HepG2 (cell line): Measurements from ENCODE around the gene CYB5D1. TPM values are rescaled to one million over a fixed set of nuclear protein-coding genes. Genes with fewer than 3 reads are reported as not detected.

ENCODE experiments used
- FOXJ3 ChIP-seq: sonication (generic); formaldehyde crosslinking; IDR thresholded peaks from 2 replicates; pipeline ENCODE4 v1.4.0; 2020; ENCODE audit warnings: missing genetic modification reagents, mild to moderate bottlenecking, borderline replicate concordance
- GLI4 ChIP-seq: sonication (generic); formaldehyde crosslinking; IDR thresholded peaks from 2 replicates; pipeline ENCODE4 v1.5.1; 2020; ENCODE audit warnings: missing genetic modification reagents, mild to moderate bottlenecking, moderate library complexity, borderline replicate concordance
- KLF12 ChIP-seq: sonication (generic); formaldehyde crosslinking; IDR thresholded peaks from 2 replicates; pipeline ENCODE4 v1.4.0; 2020; ENCODE audit warnings: missing genetic modification reagents, borderline replicate concordance
- KMT2A ChIP-seq: sonication (generic); formaldehyde crosslinking; IDR thresholded peaks from 2 replicates; pipeline ENCODE4 v1.4.0; 2020; ENCODE audit warnings: missing genetic modification reagents
- NCOR1 ChIP-seq: fragments of 200-600 bp; sonication (generic); IDR thresholded peaks from 2 replicates; pipeline ENCODE4 v1.7.0; 2017; ENCODE audit warnings: antibody characterized with exemption, low read length, borderline replicate concordance
- SIN3A ChIP-seq: IDR thresholded peaks from 2 replicates; pipeline ENCODE4 v1.6.1; 2011; ENCODE audit warnings: low read depth, mild to moderate bottlenecking, control low read depth, low read length, borderline replicate concordance
- SRY ChIP-seq: sonication (generic); formaldehyde crosslinking; IDR thresholded peaks from 2 replicates; pipeline ENCODE4 v1.8.0; 2022; ENCODE audit warnings: mild to moderate bottlenecking, missing genetic modification reagents
- STAG1 ChIP-seq: sonication (generic); formaldehyde crosslinking; IDR thresholded peaks from 2 replicates; pipeline ENCODE4 v1.4.0; 2020; ENCODE audit warnings: missing genetic modification reagents
- YY1 ChIP-seq: IDR thresholded peaks from 2 replicates; pipeline ENCODE4 v1.6.1; 2011; ENCODE audit warnings: low read length, low read depth, moderate library complexity, mild to moderate bottlenecking; ENCODE audit not compliant: insufficient read depth, insufficient replicate concordance
- ZNF282 ChIP-seq: fragments of 450-650 bp; IDR thresholded peaks from 2 replicates; pipeline ENCODE4 v1.6.1; 2018; ENCODE audit not compliant: partially characterized antibody
- ZNF383 ChIP-seq: sonication (generic); formaldehyde crosslinking; IDR thresholded peaks from 2 replicates; pipeline ENCODE4 v1.4.0; 2020; ENCODE audit warnings: missing genetic modification reagents, mild to moderate bottlenecking, borderline replicate concordance
- ZNF556 ChIP-seq: sonication (generic); formaldehyde crosslinking; IDR thresholded peaks from 2 replicates; pipeline ENCODE4 v1.4.0; 2020; ENCODE audit warnings: mild to moderate bottlenecking, missing genetic modification reagents, borderline replicate concordance
- polyA plus RNA-seq, 8 experiments: library from polyadenylated mRNA; depleted of rRNA in 3 of 8; stranded (reverse) in 7 of 8; unstranded in 1 of 8; fragments of >200 nt; fragmentation: Illumina TruSeq in 4 of 8; extraction: Trizol in 4 of 8; gene quantifications; 2 replicates each; pipeline versions ENCODE4 v1.2.1 to v1.2.3, GENCODE V29; 2011 to 2016; ENCODE audit warnings: low read depth in 4 of 8, missing spikeins in 1 of 8, mixed read lengths in 1 of 8; ENCODE audit not compliant: insufficient read depth in 1 of 8
- total RNA-seq, 5 experiments: library from RNA; depleted of rRNA; stranded (reverse); fragments of >200 nt; fragmentation: Illumina TruSeq; extraction: Trizol; gene quantifications; 2 replicates each; pipeline ENCODE4 v1.2.3, GENCODE V29; 2016; ENCODE audit warnings: low read depth in 1 of 5
- TF ChIP-seq, protein P1 (sequence below): sonication (generic); formaldehyde crosslinking; IDR thresholded peaks from 2 replicates; pipeline ENCODE4 v1.4.0; 2020; ENCODE audit warnings: missing genetic modification reagents
- TF ChIP-seq, protein P2 (sequence below): sonication (generic); formaldehyde crosslinking; IDR thresholded peaks from 2 replicates; pipeline ENCODE4 v1.4.0; 2020; ENCODE audit warnings: mild to moderate bottlenecking, missing genetic modification reagents
- TF ChIP-seq, protein P3 (sequence below): sonication (generic); formaldehyde crosslinking; IDR thresholded peaks from 2 replicates; pipeline ENCODE4 v1.4.0; 2020; ENCODE audit warnings: missing genetic modification reagents
- TF ChIP-seq, protein P4 (sequence below): IDR thresholded peaks from 2 replicates; pipeline ENCODE4 v1.6.1; 2018; ENCODE audit warnings: missing genetic modification reagents
- TF ChIP-seq, protein P5 (sequence below): sonication (generic); formaldehyde crosslinking; IDR thresholded peaks from 2 replicates; pipeline ENCODE4 v1.5.0; 2020; ENCODE audit warnings: missing genetic modification reagents, mild to moderate bottlenecking, borderline replicate concordance
- TF ChIP-seq, protein P6 (sequence below): IDR thresholded peaks from 2 replicates; pipeline ENCODE4 v1.6.1; 2016; ENCODE audit warnings: missing biosample characterization, missing genetic modification reagents, low read depth

The CYB5D1 gene
- total and polyA plus RNA-seq, 2 of the 13 experiments (the other 11 are each of a cell fraction or from before 2014, with no cell fraction given): 8.9 to 17.0 TPM

DNA sequence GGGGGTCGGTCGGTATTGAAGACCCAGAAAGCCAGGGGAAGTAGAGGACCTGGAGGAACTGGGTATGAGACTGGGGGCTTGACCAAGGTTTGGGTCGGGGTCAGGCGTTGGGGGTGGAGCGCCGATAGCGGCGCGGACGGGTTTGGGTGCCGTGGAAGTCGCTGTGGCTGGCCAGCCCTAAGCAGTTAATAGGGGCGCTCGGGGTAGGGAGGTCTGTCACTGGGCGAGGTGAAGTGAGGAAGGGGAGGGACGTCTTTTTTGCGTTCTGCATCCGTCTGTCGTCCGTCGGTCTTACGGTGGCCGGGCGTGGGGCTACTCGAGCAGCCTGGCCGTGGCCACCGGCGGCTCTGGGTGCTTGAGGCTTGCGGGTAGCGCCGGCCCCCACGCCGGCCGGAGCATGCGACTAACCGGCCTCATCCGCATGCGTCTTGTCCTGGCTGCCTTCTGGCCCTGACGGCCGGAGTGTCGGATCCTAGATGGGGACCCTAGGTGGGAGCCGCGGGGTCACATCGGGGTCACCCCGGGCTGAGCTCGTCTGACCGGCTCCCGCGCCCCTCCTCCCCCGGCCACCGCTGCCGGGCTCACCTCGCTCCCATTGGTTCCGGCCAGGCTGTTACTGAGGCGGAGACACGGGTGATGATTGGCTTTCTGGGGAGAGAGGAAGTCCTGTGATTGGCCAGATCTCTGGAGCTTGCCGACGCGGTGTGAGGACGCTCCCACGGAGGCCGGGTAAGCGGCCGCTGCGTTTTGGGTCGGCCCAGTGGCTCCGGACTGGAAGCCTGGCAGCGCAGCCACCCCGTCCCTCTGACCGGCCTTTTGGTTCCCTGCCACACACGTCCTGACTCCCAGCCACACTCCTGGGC, 13.3 kb upstream of the CYB5D1 start (continued):
- TF ChIP-seq, protein P1, sequence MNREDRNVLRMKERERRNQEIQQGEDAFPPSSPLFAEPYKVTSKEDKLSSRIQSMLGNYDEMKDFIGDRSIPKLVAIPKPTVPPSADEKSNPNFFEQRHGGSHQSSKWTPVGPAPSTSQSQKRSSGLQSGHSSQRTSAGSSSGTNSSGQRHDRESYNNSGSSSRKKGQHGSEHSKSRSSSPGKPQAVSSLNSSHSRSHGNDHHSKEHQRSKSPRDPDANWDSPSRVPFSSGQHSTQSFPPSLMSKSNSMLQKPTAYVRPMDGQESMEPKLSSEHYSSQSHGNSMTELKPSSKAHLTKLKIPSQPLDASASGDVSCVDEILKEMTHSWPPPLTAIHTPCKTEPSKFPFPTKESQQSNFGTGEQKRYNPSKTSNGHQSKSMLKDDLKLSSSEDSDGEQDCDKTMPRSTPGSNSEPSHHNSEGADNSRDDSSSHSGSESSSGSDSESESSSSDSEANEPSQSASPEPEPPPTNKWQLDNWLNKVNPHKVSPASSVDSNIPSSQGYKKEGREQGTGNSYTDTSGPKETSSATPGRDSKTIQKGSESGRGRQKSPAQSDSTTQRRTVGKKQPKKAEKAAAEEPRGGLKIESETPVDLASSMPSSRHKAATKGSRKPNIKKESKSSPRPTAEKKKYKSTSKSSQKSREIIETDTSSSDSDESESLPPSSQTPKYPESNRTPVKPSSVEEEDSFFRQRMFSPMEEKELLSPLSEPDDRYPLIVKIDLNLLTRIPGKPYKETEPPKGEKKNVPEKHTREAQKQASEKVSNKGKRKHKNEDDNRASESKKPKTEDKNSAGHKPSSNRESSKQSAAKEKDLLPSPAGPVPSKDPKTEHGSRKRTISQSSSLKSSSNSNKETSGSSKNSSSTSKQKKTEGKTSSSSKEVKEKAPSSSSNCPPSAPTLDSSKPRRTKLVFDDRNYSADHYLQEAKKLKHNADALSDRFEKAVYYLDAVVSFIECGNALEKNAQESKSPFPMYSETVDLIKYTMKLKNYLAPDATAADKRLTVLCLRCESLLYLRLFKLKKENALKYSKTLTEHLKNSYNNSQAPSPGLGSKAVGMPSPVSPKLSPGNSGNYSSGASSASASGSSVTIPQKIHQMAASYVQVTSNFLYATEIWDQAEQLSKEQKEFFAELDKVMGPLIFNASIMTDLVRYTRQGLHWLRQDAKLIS (CRISPR knock-in tag): no peak
- TF ChIP-seq, protein P2, sequence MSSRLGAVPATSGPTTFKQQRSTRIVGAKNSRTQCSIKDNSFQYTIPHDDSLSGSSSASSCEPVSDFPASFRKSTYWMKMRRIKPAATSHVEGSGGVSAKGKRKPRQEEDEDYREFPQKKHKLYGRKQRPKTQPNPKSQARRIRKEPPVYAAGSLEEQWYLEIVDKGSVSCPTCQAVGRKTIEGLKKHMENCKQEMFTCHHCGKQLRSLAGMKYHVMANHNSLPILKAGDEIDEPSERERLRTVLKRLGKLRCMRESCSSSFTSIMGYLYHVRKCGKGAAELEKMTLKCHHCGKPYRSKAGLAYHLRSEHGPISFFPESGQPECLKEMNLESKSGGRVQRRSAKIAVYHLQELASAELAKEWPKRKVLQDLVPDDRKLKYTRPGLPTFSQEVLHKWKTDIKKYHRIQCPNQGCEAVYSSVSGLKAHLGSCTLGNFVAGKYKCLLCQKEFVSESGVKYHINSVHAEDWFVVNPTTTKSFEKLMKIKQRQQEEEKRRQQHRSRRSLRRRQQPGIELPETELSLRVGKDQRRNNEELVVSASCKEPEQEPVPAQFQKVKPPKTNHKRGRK (CRISPR knock-in tag): no peak
- no peak for TF ChIP-seq ZNF282
- no peak for TF ChIP-seq GLI4 (CRISPR knock-in tag)
- TF ChIP-seq KLF12 (CRISPR knock-in tag): no peak
- 0 out of 2 replicates have a peak, but pooled peaks have one; percentile 43 for TF ChIP-seq SIN3A
- TF ChIP-seq YY1: no peak
- TF ChIP-seq, protein P3, sequence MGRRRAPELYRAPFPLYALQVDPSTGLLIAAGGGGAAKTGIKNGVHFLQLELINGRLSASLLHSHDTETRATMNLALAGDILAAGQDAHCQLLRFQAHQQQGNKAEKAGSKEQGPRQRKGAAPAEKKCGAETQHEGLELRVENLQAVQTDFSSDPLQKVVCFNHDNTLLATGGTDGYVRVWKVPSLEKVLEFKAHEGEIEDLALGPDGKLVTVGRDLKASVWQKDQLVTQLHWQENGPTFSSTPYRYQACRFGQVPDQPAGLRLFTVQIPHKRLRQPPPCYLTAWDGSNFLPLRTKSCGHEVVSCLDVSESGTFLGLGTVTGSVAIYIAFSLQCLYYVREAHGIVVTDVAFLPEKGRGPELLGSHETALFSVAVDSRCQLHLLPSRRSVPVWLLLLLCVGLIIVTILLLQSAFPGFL (CRISPR knock-in tag): no peak
- TF ChIP-seq ZNF383 (CRISPR knock-in tag): no peak
- TF ChIP-seq FOXJ3: no peak
- 0 out of 2 replicates have a peak, but pooled peaks have one; percentile 25 for TF ChIP-seq SRY
- TF ChIP-seq, protein P4, sequence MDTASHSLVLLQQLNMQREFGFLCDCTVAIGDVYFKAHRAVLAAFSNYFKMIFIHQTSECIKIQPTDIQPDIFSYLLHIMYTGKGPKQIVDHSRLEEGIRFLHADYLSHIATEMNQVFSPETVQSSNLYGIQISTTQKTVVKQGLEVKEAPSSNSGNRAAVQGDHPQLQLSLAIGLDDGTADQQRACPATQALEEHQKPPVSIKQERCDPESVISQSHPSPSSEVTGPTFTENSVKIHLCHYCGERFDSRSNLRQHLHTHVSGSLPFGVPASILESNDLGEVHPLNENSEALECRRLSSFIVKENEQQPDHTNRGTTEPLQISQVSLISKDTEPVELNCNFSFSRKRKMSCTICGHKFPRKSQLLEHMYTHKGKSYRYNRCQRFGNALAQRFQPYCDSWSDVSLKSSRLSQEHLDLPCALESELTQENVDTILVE (CRISPR knock-in tag): peak; percentile 23; the same call in 1 of the 2 replicates
- TF ChIP-seq ZNF556: no peak
- TF ChIP-seq, protein P5, sequence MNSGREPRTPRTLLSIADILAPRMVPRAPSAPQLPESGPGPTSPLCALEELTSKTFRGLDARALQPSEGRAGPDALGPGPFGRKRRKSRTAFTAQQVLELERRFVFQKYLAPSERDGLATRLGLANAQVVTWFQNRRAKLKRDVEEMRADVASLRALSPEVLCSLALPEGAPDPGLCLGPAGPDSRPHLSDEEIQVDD: no peak; the same call in 1 of the 2 replicates
- TF ChIP-seq, protein P6, sequence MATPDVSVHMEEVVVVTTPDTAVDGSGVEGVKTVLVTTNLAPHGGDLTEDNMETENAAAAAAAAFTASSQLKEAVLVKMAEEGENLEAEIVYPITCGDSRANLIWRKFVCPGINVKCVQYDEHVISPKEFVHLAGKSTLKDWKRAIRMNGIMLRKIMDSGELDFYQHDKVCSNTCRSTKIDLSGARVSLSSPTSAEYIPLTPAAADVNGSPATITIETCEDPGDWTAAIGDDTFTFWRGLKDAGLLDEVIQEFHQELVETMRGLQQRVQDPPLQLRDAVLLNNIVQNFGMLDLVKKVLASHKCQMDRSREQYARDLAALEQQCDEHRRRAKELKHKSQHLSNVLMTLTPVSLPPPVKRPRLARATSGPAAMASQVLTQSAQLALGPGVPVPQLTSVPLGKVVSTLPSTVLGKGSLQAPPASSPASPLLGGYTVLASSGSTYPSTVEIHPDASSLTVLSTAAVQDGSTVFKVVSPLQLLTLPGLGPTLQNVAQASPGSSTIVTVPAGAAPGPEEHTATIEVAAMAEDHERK (CRISPR knock-in tag): no peak
- 0 out of 2 replicates have a peak, but pooled peaks have one; percentile 48 for TF ChIP-seq KMT2A (CRISPR knock-in tag)
- no peak for TF ChIP-seq STAG1 (CRISPR knock-in tag)
- TF ChIP-seq NCOR1: no peak
